Activated CD4-positive, alpha-beta T cell treated with anti-CD3 and anti-CD28 coated beads, Interleukin-2, amount 50 U/mL, for 24 hours (primary cell): Measurements from ENCODE around the gene GBX1.
A peak's percentile ranks its signal among the peaks of the same experiment; 100 is the strongest.

Source experiments
- DNase-seq, 2 donors: peaks; one replicate each; pipeline ENCODE4 v3.0.0-alpha.2; 2020; ENCODE audit warnings: low read depth in 1 of 2, low spot score in 1 of 2

The GBX1 gene

GRCh38 chr7:151174246-151175046, 7.0 kb upstream of the GBX1 start:
- no peak for DNase-seq

- no peak for DNase-seq
These were observed 6.1 kb upstream of the GBX1 start for GRCh38 chr7:151173386-151174245.

- peak; percentile 73 to 74 for DNase-seq
These were observed 5.0 kb upstream of the GBX1 start for GRCh38 chr7:151172273-151173141.

GRCh38 chr7:151168787-151169162, 1.3 kb upstream of the GBX1 start:
- DNase-seq, result no peak

- DNase-seq, result peak; percentile 21 to 33
These were observed 701 bp upstream of the GBX1 start for GRCh38 chr7:151168003-151168786.

- no peak for DNase-seq
These were observed 781 bp downstream of the GBX1 start for GRCh38 chr7:151166629-151167196.

GRCh38 chr7:151161757-151162156, 5.7 kb downstream of the GBX1 start:
- DNase-seq, result no peak

GRCh38 chr7:151157645-151158329, 9.7 kb downstream of the GBX1 start:
- DNase-seq, result no peak

- no peak for DNase-seq
These were observed 14.6 kb downstream of the GBX1 start for GRCh38 chr7:151152643-151153513.

GRCh38 chr7:151150388-151150787, 17.1 kb downstream of the GBX1 start:
- DNase-seq, result no peak

GRCh38 chr7:151148319-151149259, 18.9 kb downstream of the GBX1 start:
- no peak for DNase-seq

GRCh38 chr7:151146761-151147160, 20.7 kb downstream of the GBX1 start:
- no peak for DNase-seq

GRCh38 chr7:151144387-151144786, 23.1 kb downstream of the GBX1 start:
- DNase-seq, result no peak

GRCh38 chr7:151143261-151144015, 24.1 kb downstream of the GBX1 start:
- no peak for DNase-seq

GRCh38 chr7:151142686-151143040, 24.8 kb downstream of the GBX1 start:
- no peak for DNase-seq

- DNase-seq, result no peak
These were observed 25.4 kb downstream of the GBX1 start for GRCh38 chr7:151141855-151142685.
